Peyer's patch (tissue), 4 donors: ENCODE data around the gene RAPGEF1. TPM values are rescaled to one million over a fixed set of nuclear protein-coding genes. Genes with fewer than 3 reads are reported as not detected.

ENCODE experiments used
- DNase-seq, 3 donors: peaks; one replicate each; pipeline ENCODE4 v3.0.0-alpha.2; 2017 to 2019
- H3K27ac ChIP-seq, 4 donors: fragments of 200-600 bp; sonication (generic); one replicate each; pipeline ENCODE4 v1.5.1; 2016 to 2019
- H3K27me3 ChIP-seq, 2 donors: fragments of 200-600 bp; sonication (generic); one replicate each; pipeline ENCODE4 v1.5.1; 2019
- H3K36me3 ChIP-seq, 3 donors: fragments of 200-600 bp; sonication (generic); one replicate each; pipeline ENCODE4 v1.5.1; 2016 to 2019
- H3K4me1 ChIP-seq, 4 donors: fragments of 200-600 bp; sonication (generic); one replicate each; pipeline ENCODE4 v1.5.1; 2016 to 2019
- H3K4me3 ChIP-seq, 4 donors: fragments of 200-600 bp; sonication (generic); 1 replicate in 3 of 4; 2 replicates in 1 of 4; pipeline ENCODE4 v1.5.1; 2016 to 2019; ENCODE audit warnings: mild to moderate bottlenecking in 1 of 4
- H3K9me3 ChIP-seq, 4 donors: fragments of 200-600 bp; sonication (generic); one replicate each; pipeline ENCODE4 v1.5.1; 2016 to 2019; ENCODE audit warnings: mild to moderate bottlenecking in 1 of 4
- CTCF ChIP-seq, 6 experiments: fragments of 450-650 bp in 4 of 6; fragments of 200-600 bp in 2 of 6; sonication (generic) in 1 of 6; IDR thresholded peaks; one replicate each; pipeline ENCODE4 v1.5.1; 2017 to 2019; ENCODE audit warnings: antibody characterized with exemption in 6 of 6, mild to moderate bottlenecking in 3 of 6, moderate library complexity in 1 of 6
- POLR2A ChIP-seq, 2 donors: fragments of 450-650 bp; IDR thresholded peaks; one replicate each; pipeline ENCODE4 v1.5.1; 2017; ENCODE audit warnings: antibody characterized with exemption in 2 of 2, mild to moderate bottlenecking in 2 of 2, moderate library complexity in 2 of 2
- total RNA-seq, 4 donors: library from RNA; depleted of rRNA; stranded (reverse); fragments of >200 nt; gene quantifications; one replicate each; pipeline ENCODE4 v1.1.0, GENCODE V29; 2016

Gene RAPGEF1
- total RNA-seq = 100 to 1,000 TPM in 1 of 4 donors, 10 to 100 TPM in 3; 51.7 to 182 (median 70.7) TPM

DNA sequence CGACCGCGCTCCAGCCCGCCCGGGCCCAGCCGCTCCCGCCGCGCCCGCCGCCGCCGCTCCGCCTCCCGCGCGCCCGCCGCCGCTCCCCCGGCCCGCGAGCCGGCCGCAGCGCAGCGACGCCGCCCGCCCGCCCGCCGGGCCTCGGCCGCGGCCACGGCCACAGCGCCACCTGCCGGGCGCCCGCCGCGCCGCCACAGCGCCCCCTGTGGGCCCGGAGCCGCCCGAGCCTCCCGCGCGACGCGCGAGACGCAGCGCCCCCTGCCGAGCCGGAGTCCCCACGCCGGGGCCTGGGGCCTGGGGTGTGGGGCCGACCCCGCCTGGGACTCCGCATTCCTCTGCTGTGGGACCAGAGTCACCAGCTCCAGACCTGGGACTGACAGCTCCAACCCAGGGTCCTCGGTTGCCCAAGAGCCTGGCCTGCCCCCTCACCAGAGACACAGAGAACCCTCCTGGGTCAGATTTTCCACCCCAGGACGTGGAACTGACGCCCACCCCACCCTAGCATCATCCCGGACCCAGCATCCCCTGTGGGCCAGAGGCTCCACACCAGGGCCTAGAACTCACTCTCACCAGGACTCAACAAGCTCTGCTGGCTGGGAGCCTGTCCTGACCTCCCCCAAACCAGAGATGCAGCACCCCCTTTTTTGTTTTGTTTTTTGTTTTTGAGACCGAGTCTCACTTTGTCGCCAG, at the start of gene RAPGEF1:
Gene RAPGEF1 (minus strand): TSS at position 118 of the 690 bp plus-strand sequence. CDS start 246 bp downstream, outside the sequence.
- TF ChIP-seq CTCF (IDR thresholded peaks at IDR 0.05) (peak; percentile 83 to 99 (median 98)), POLR2A (IDR thresholded peaks at IDR 0.05) (no peak)
- Histone ChIP-seq H3K4me3 (peak within 1 kb of the TSS; percentile 58 to 92 (median 76)), H3K9me3 (no peaks in the 10 kb centered on the region), H3K27me3 (no peaks in the 10 kb centered on the region), H3K36me3 (no peaks in the 10 kb centered on the region), H3K4me1 (peaks cover 14 to 45% (median 33%) of the 10 kb centered on the region in 4 donors), H3K27ac (peak within 1 kb of the TSS; percentile 83 to 98 (median 88))
- peak; percentile 61 to 87 (median 81) for DNase-seq

- no peaks in the 10 kb centered on the region for H3K36me3 ChIP-seq
- peaks cover 0 to 2% (median 0%) of the 10 kb centered on the region in 4 donors for H3K9me3 ChIP-seq
- H3K4me1 ChIP-seq = no peaks in the 10 kb centered on the region
- no peak overlapping the region for H3K4me3 ChIP-seq
- TF ChIP-seq POLR2A (IDR thresholded peaks at IDR 0.05) = no peak
- no peak overlapping the region for H3K27ac ChIP-seq
- no peak for DNase-seq
- H3K27me3 ChIP-seq = no peaks in the 10 kb centered on the region
These were observed 49.0 kb upstream of the RAPGEF1 start for GRCh38 chr9:131788851-131789250.

DNA sequence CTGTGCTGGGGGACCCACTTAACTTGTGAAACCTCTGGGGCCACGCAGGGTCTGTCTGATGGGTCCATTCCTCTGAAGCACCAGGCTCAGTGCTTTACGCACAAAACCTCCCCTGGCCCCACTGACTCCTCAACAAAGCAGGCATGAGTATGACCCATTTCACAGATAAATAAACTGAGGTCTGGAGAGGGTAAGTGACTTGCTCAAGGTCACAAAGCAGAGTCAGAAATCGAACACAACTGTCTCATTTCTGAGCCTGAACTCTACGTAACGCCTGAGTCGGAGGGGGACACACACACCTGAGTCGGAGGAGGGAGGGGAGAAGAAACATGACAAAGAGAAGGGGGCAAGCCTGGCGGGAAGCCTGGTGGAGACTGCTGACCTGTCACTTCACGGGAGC, 48.0 kb upstream of the RAPGEF1 start:
- no peak overlapping the region for H3K27ac ChIP-seq
- no peaks in the 10 kb centered on the region for H3K27me3 ChIP-seq
- no peak for TF ChIP-seq POLR2A (IDR thresholded peaks at IDR 0.05)
- no peak for TF ChIP-seq CTCF (IDR thresholded peaks at IDR 0.05)
- peaks cover 0 to 2% (median 0%) of the 10 kb centered on the region in 4 donors for H3K9me3 ChIP-seq
- H3K4me1 ChIP-seq = no peaks in the 10 kb centered on the region
- no peaks in the 10 kb centered on the region for H3K36me3 ChIP-seq
- H3K4me3 ChIP-seq = no peak overlapping the region
- DNase-seq = no peak

DNA sequence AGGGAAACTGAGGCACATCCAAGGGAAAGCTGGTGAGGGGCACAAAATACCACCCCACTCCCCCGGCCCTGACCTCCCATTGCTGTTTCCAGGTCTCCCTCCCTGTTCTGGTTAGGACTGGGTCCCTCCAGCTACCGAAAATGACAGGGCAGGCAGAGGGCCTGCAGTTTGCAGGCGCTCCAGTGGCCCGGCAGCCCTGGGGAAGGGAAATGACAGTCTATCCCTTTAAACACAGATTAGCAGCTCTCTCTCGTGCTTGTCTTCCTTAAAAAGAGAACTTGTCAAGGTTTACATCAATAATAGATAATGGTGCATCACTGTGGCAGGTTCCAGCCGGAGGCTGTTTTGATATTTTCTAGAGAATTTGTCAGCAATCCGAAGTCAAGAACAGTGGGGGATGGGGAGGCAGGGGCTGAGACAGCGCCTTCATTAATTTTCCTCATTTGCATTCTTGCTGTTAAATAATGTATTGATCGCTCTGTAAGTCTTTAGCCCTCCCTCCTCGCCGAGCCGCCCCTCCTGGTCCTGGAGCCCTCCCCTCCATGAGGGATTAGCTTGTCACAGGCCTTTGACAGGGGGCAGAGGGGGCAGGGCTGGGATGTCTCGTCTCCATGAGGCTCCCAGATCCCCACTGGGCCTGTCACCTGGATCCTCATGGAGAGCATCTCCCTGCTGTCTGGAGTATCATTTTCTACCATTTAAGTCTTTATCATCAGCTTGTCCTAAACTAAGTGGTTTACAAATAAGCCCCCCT, 45.0 kb upstream of the RAPGEF1 start:
- Histone ChIP-seq H3K27ac (no peak overlapping the region), H3K36me3 (no peaks in the 10 kb centered on the region), H3K9me3 (peaks cover 0 to 2% (median 0%) of the 10 kb centered on the region in 4 donors), H3K4me3 (no peak overlapping the region), H3K27me3 (no peaks in the 10 kb centered on the region), H3K4me1 (no peaks in the 10 kb centered on the region)
- TF ChIP-seq CTCF (IDR thresholded peaks at IDR 0.05) (no peak), POLR2A (IDR thresholded peaks at IDR 0.05) (no peak)
- no peak for DNase-seq

DNA sequence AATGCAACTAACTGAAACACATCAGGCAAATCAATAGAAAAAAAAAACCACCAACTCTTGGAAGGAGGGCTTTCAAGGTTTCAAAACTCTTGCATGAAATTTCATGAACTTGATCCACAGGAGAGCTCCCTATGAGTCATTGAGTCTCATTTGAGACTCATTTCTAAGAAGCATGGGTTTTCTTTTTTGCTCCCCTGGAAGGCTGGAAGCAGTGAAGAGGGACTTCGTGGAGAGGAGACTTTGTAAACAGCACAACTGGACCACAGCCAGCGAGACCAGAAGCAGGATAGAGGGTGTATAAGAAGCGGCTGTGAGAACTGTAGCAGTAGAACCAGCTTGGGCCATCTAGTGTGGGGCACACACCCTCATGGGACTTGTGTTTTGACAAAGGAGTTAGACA, 41.2 kb upstream of the RAPGEF1 start:
- Histone ChIP-seq H3K4me3 (no peak overlapping the region), H3K36me3 (no peaks in the 10 kb centered on the region), H3K9me3 (no peaks in the 10 kb centered on the region), H3K4me1 (no peaks in the 10 kb centered on the region), H3K27ac (no peak overlapping the region), H3K27me3 (no peaks in the 10 kb centered on the region)
- TF ChIP-seq CTCF (IDR thresholded peaks at IDR 0.05) (no peak), POLR2A (IDR thresholded peaks at IDR 0.05) (no peak)
- no peak for DNase-seq

GRCh38 chr9:131776473-131776872, 36.6 kb upstream of the RAPGEF1 start:
- no peak overlapping the region for H3K27ac ChIP-seq
- no peaks in the 10 kb centered on the region for H3K4me1 ChIP-seq
- no peaks in the 10 kb centered on the region for H3K36me3 ChIP-seq
- DNase-seq = no peak
- H3K9me3 ChIP-seq = no peaks in the 10 kb centered on the region
- no peak overlapping the region for H3K4me3 ChIP-seq
- no peak for TF ChIP-seq POLR2A (IDR thresholded peaks at IDR 0.05)
- TF ChIP-seq CTCF (IDR thresholded peaks at IDR 0.05) = no peak
- H3K27me3 ChIP-seq = no peaks in the 10 kb centered on the region
